HG02571 (cell line): ENCODE results near the gene GALNT18.

Experiments used
- ATAC-seq: cut with Tn5 transposase; IDR thresholded peaks from one replicate; pipeline ENCODE4 v1.9.1; 2021; ENCODE audit warnings: mild to moderate bottlenecking, moderate library complexity; ENCODE audit not compliant: unreplicated experiment

The GALNT18 gene

GRCh38 chr11:11322101-11322500 lies 299.7 kb downstream of the GALNT18 start:
- ATAC-seq, result no peak

GRCh38 chr11:11320825-11321224 lies 301.0 kb downstream of the GALNT18 start:
- ATAC-seq, result no peak

GRCh38 chr11:11318961-11319360 lies 302.8 kb downstream of the GALNT18 start:
- ATAC-seq, result no peak

GRCh38 chr11:11318461-11318860 lies 303.3 kb downstream of the GALNT18 start:
- ATAC-seq, result no peak

- no peak for ATAC-seq
These were observed 305.1 kb downstream of the GALNT18 start for GRCh38 chr11:11316651-11317230.

- ATAC-seq, result no peak
These were observed 307.7 kb downstream of the GALNT18 start for GRCh38 chr11:11313902-11314692.

GRCh38 chr11:11313426-11313825 lies 308.4 kb downstream of the GALNT18 start:
- ATAC-seq, result no peak

- no peak for ATAC-seq
These were observed 309.1 kb downstream of the GALNT18 start for GRCh38 chr11:11312738-11313137.

GRCh38 chr11:11311169-11311568 lies 310.6 kb downstream of the GALNT18 start:
- no peak for ATAC-seq

GRCh38 chr11:11309906-11310305 lies 311.9 kb downstream of the GALNT18 start:
- ATAC-seq, result no peak

- no peak for ATAC-seq
These were observed 313.6 kb downstream of the GALNT18 start for GRCh38 chr11:11308249-11308648.

- no peak for ATAC-seq
These were observed 314.9 kb downstream of the GALNT18 start for GRCh38 chr11:11306855-11307254.

- no peak for ATAC-seq
These were observed 317.3 kb downstream of the GALNT18 start for GRCh38 chr11:11304550-11304949.

GRCh38 chr11:11302565-11302964 lies 319.2 kb downstream of the GALNT18 start:
- no peak for ATAC-seq

GRCh38 chr11:11301212-11301611 lies 320.6 kb downstream of the GALNT18 start:
- ATAC-seq, result no peak

GRCh38 chr11:11297578-11297977 lies 324.2 kb downstream of the GALNT18 start:
- ATAC-seq, result no peak

- ATAC-seq, result no peak
These were observed 325.4 kb downstream of the GALNT18 start for GRCh38 chr11:11296434-11296833.

GRCh38 chr11:11294551-11294855 lies 327.3 kb downstream of the GALNT18 start:
- no peak for ATAC-seq

GRCh38 chr11:11293798-11294550 lies 327.8 kb downstream of the GALNT18 start:
- no peak for ATAC-seq

GRCh38 chr11:11292839-11293238 lies 329.0 kb downstream of the GALNT18 start:
- no peak for ATAC-seq

GRCh38 chr11:11291041-11292015 lies 330.5 kb downstream of the GALNT18 start:
- ATAC-seq, result no peak
